Stimulated activated CD4-positive, alpha-beta T cell treated with anti-CD3 and anti-CD28 coated beads, Interleukin-1b, Interleukin-23, amount 100 ng/mL, for 4 hours (primary cell): ENCODE measurements around the gene ARHGEF37.
"Not testable (repeated sequence)": the region's sequence is repeated elsewhere in the genome, so short reads cannot be mapped to it uniquely, and the experiment has no call there.

ENCODE experiments used
- DNase-seq, 2 donors: peaks; one replicate each; pipeline ENCODE4 v3.0.0-alpha.2; 2020; ENCODE audit warnings: low read depth in 2 of 2

ARHGEF37 gene, protein sequence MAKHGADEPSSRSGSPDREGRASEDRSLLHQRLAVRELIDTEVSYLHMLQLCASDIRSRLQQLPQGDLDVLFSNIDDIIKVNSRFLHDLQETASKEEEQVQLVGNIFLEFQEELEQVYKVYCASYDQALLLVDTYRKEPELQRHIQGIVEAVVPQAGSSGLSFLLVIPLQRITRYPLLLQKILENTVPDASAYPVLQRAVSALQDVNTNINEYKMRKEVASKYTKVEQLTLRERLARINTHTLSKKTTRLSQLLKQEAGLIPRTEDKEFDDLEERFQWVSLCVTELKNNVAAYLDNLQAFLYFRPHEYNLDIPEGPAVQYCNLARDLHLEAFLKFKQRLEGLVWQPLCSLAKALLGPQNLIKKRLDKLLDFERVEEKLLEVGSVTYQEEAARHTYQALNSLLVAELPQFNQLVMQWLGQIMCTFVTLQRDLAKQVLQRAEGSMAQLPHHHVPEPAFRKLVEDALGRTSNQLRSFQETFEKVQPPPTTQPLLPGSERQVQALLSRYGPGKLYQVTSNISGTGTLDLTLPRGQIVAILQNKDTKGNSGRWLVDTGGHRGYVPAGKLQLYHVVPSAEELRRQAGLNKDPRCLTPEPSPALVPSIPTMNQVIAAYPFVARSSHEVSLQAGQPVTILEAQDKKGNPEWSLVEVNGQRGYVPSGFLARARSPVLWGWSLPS

DNA sequence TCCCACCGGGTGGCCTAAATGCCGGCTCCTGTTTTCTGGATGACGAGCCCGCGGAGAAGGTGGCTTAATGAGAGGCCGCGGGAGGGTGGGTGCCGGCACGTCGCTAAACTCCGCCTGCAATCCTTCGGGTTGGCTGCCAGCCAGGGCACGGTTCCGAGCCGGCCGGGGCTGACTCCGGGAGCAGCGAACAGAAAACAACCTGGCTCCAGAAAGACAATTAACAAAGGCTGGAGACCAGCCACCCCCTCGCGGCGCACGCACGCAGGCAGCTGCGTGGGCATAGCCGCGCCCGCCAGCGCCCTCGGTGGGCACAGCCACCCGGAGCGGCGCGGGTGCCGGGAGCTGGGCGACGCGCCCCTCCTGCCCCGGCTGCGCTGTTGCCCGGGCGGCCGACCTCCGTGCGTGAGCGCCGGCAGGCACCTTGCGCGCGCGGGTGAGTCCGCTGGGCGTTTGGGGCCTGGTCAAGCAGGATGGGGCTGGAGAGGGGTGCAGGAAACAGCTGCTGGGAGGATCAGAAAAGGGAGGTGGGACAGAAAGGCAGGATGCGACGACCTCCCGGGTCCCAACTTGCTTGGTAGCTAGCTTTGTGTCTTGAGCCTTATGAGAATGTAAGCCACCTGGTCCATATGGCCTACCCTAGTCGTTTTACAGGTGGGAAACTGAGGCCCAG lies at the start of gene ARHGEF37:
TSS of gene ARHGEF37 (plus strand) at position 307 of the 670 bp plus-strand sequence. CDS start 16,272 bp downstream, outside the sequence.
- peak; percentile 18 to 40 for DNase-seq

DNA sequence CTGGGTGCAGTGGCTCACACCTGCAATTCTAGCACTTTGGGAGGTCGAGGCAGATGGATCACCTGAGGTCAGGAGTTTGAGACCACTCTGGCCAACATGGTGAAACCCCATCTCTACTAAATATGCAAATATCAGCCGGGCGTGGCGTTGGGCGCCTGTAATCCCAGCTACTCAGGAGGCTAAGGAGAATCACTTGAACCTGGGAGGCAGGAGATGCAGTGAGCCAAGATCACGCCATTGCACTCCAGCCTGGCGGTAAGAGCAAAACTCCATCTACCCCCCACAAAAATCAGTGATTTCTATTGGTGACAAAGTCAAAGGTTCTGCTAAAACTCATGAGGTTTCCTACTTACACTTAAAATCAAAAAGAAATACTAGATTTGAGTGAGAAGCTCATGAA lies 48.9 kb upstream of the ARHGEF37 start:
- no peak for DNase-seq

DNA sequence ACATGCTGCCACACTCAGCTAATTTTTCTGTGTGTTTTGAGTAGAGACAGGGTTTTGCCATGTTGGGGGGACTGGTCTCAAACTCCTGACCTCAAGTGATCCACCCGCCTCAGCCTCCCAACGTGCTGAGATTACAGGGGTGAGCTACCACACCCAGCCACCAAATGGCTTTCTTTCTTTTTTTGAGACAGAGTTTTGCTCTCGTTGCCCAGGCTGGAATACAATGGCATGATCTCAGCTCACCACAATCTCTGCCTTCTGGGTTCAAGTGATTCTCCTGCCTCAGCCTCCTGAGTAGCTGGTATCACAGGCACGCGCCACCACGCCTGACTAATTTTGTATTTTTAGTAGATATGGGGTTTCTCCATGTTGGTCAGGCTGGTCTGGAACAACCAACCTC lies 45.5 kb upstream of the ARHGEF37 start:
- DNase-seq: not testable (repeated sequence)

DNA sequence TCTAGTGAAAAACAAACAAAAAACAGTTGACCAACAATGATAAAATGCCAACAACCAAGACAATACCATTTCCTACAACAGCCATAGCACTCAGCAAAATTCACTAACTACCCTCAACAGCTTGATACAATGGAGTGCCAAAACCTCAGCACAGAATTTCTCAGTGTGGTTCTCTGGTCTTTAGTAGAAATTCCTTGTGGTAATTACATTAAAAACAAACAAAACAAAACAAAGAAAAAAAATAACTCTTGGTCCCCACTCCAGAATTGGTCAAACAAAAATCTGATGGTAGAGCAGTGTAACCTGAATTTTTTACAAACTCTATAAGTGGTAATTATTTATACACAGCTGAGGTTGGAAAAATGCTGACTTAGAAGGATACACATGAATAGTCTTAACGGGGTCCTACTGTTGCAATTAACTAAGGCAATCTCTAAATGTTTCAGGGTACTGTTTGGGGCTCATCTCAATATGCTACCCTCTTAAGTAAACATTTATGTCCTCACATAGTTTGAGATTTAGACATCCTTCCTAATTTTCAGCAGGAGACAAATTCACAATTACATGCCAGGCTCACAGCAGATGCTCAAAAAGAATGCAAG lies 43.8 kb upstream of the ARHGEF37 start:
- DNase-seq: no peak

DNA sequence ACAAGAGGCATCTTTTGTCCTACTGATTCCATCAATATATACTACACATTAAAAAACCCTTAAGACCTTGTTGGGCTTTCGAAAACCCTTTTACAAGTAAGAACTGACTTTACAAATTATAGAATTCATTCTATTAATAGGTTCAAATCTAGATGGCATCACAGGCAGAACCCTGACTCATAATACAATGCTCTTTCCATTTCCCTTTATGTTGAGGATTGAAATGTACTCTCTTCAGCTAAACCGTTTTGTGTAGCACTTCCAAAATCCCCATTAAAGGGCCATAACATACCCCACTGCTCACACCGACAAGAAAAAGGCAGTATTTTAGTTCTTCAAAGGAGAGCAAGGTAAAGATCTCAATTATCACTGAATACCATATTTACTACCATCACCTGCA lies 41.2 kb upstream of the ARHGEF37 start:
- DNase-seq: no peak

DNA sequence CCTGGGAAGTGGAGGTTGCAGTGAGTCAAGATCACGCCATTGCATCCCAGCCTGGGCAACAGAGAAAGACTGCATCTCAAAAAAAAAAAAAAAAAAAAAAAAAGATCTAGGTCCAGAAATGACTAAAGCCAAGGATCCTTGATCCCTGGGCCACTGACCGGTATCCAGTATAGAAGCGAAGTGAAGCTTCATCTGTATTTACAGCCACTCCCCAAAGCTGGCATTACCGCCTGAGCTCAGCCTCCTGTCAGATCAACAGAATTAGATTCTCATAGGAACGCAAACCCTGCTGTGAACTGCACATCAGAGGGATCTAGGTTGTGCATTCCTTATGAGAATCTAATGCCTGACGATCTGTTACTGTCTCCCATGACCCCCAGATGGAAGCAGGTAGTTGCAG lies 39.4 kb upstream of the ARHGEF37 start:
- no peak for DNase-seq

DNA sequence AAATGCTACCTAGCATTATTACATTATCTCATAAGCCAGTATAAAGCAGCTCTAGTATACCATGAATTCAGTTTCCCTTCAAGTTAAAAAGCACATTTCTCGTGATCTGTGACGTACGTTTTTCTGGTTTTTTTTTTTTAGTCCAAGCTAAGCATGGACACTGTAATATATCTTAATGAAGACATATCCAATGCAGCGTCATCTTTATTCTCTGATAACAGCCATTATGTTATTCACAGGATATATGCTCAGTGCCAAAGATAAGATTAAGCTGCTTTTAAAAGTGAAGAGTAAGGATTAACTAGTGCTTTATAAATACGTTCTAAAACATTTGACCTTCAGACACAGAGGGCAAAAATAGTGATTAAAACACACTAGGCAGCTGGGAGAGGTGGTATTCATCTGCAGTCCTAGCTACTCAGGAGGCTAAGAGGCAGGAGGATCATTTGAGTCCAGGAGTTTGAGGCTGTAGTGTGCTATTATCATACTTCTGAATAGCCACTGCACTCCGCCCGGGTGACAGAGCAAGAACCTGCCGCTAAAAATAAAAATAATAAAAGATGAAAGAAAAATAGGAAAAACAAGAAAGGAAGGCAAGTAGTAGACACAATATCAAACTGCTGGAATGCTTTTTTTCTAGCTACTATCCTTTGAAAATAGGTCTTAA lies 37.8 kb upstream of the ARHGEF37 start:
- DNase-seq: no peak

DNA sequence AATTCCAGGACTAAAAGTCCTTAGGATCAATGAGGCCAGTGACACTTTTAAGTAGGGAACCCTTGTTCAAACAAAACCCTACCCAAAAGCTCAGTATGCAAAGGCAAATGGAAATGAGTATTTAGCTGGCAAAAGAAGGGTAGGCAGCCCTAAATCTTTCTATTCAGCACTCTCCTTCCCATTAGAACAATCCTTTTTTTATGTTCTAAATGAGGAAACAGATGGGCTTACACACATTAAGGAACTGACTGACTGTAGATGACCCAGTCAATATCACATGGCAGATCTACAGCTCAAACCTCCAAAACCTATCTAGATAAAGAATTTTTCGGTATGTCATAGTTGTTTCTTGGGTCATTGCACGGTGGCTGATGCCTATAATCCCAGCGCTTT lies 37.3 kb upstream of the ARHGEF37 start:
- no peak for DNase-seq

DNA sequence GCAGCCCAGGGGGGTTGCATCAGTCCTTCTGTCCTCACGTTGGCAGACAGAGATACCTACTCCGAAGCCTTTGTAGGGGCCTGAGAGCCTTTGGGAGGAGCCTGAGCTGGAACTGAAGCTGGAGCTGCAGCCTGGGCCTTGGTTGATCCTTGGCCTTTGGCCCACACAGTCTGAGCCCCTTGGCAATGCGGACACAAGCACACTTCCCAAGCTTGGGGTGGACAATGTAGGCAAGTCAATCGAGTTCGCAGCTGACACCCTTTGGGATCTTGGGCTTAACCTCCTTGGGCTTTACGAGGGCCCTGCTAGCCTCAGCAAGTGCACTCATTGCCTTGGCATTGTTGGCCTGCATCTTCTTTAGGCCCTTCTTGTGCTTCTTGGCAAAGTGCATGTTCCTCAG lies 36.0 kb upstream of the ARHGEF37 start:
- no peak for DNase-seq

DNA sequence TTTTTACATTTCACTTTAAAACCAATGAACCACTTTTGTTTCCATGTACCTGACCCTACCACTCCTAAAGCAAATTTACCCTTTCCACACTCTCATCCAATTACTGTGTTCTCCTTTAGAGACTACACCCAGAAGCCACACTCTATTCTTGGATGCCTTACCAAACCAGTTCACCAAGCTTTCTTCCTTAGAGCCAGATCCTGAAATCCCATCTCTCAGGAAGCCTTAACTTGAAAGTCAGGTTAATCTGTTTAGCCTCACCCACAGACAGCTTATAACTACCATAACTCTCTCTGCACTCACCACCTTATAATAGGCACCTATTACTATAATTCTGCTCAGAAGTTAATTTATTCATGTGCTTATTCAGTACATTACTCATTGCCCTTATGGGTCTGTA lies 34.3 kb upstream of the ARHGEF37 start:
- no peak for DNase-seq

DNA sequence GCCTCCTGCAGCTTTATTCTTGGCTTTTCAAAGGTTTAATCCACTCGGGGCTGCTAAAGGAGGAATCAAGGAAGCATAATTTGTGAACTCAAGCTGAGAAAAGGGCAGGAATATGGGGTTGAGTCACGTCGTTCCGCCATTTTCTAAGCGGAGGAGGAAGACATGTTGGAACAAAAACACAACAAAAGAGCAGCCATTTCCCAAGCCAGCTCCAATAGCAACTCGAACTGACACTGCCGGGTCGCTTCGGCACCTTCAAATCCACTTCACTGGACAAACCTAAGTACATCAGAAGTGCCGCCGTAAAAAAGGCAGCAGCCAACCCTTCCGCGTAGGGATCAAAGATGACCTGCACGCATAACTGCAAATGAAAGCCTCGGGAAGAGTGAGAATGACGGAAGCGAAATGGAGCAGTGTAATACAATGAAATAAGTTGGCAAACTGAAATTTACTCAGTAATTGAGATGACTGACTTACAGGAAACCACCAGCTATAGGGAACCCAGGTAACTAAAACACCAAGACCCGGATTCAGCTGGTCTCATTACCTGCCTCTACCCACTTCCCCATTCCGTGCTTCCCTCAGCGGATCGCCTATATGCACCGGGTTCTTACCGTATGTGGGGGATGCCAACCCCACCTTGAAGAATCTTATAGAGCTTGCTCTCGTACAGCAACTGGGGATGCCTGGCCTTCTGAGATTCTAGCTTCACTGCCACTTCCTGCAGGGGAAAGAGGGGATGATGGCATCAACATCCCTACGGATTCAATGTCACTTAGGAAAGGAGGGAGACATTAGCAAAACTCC lies 31.6 kb upstream of the ARHGEF37 start:
- no peak for DNase-seq

DNA sequence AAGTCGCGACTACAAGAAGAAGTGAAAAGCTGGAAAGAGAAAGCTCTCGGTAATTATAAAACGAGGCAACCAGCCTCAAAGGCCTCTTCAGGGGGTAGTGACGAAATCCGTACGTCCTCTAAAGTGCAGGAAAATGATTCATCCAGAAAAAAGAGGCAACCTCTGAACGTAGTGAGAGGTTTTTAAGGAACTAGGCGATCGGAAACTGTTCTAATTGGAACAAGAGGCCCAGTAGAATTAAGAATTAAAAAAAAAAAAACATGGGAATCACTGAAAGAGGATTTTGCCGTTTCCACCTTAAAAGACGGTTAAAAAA lies 31.1 kb upstream of the ARHGEF37 start:
- DNase-seq: no peak

DNA sequence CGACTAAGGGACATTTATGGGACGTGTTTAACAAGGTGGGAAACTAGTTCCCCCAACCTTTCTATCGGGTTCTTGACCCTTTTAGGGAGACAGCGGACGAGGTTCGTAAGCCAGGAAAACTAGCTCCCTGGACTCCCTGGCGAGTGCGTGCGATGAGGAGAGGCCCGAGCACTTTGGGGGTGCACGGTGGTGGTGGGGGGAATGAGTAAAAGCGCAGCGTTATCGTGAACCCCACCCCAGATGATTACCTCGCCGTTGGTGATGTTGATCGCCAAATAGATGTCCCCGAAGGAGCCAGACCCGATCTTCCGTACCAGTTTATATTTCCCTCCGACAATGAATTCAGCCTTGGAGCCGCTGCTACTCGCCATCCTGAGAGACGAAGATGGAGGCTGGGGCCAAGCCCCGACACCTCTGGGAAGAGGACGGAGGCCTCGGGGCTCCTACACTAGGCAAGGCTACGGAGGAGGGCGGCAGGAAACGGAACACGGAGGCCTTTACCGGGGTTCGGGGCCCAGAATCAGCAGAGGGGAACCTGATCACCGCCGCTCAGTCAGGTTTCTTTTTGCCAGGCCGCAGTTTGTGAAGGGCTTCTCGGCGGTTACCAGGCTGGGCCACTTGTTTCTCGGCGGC lies 30.6 kb upstream of the ARHGEF37 start:
- no peak for DNase-seq

DNA sequence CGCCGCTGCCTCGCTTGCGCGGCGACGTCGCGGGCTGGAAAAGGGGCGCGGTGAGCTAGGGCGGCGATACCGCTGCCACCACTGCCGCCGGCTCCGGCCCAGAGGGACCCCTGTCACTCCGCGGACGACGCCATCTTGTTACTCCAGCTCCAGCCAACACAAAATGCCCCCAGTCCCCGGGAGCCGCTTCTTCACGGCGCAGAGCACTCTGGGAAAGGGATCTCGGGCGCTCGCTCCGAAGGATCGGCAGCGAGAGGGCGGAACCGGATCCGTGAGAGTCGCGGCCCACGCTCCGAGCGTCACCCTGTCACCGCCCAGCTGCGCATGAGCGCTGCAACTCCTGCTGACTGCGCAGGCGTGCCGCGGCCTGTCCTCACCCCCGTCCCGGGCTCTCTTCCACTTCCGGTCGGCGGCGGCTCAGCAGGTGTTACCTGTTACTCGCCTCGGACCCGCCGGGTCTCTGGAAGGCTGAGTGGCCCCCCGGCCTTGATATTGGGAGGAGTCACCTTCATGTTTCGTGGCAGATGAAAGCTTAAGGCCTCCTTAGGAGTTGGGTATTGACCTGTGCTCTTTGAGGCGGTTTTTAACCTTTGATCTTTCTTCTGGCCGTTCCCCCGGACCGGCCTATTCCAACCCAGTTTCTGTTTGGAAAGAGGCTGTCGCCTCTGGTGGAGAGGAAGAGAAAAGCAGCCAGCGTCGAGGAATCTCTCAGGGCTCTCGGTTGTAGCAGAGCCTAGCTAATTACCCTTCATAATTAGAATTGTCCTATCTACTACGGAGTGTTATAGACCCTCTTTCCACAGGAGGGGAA lies 29.9 kb upstream of the ARHGEF37 start, which contains the start of gene CSNK1A1:
TSS of gene CSNK1A1 (minus strand) at position 213 of the 811 bp plus-strand sequence. CDS start 475 bp downstream, outside the sequence.
- DNase-seq: peak; percentile 98

DNA sequence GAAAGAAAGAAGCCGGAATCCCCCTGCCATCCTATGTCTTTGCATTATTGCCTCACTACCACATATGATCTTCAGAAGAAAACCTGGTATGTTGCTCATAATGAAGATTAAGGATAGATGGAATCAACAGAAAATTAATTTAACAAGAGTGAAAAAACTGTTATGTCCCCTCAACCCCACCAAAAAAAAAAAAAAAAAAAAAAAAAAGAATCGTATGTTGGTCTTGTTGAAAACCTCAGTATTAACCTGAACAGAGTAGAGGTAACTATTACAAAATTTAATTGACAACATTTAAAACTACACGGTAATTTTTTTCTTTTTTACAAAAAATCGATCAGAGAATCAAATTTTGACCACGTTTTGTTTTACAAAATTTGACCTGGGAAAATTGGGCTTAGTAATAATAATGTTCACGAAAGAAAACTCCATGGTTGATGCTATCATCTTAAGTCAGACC lies 29.2 kb upstream of the ARHGEF37 start:
- DNase-seq: no peak

DNA sequence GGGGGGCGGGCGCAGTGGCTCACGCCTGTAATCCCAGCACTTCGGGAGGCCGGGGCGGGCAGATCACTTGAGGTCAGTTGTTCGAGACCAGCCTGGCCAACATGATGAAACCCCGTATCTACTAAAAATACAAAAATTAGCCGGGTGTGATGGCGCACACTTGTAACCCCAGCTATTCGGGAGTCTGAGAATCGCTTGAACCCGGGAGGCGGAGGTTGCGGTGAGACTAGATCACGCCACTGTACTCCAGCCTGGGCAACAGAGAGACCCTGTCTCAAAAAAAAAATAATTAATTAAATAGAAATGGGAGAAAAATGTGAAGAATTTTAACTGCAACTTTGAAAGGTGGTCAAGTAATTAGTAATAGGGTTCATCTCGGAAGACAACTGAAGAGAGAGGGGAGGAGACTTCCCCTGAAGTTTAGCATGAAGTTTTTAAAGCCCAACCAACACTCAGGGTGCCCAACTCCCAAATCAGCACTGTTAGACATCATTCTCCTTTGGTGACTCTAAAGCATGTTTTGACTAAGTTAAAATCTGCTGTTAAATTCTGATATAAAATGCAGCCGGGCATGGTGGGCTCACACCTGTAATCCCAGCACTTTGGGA lies 28.6 kb upstream of the ARHGEF37 start:
- no peak for DNase-seq

DNA sequence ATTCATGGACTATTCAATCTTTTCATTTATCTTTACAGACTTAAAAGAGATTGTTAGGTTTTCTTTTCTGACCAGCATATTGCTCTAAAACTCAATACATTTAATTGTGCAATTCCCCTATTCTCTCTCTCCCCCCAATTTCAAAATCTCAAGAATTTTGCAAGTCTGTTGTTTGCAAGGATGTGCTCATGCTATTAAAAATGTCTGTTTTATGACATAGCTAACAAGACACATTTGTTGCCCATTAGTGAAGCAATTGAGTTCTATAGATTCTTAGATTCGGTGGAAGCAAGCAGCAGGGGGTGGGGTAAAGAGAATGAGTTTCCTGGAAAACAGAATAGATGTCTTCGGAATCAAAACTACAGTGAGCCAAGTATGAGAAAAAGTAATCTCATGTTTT lies 21.6 kb upstream of the ARHGEF37 start:
- DNase-seq: no peak

DNA sequence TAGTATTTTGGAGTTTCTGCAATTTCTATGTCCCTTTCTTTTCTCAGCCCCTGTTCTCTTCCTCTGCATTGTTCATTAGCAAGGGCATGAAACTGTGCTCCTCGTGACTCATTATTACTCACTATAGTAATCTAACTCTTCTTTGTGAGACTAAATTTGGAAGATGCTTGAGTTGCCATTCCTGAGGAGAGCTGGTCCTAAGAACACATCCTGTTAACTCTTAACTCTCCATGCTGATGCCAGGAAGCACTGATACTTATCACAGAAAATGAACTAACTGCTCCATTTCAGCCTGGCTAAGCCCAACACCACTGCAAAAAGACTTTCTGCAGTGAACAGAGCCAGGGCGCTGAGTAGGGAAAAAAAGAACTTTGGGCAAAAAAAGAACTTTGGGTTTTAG lies 19.4 kb upstream of the ARHGEF37 start:
- no peak for DNase-seq

DNA sequence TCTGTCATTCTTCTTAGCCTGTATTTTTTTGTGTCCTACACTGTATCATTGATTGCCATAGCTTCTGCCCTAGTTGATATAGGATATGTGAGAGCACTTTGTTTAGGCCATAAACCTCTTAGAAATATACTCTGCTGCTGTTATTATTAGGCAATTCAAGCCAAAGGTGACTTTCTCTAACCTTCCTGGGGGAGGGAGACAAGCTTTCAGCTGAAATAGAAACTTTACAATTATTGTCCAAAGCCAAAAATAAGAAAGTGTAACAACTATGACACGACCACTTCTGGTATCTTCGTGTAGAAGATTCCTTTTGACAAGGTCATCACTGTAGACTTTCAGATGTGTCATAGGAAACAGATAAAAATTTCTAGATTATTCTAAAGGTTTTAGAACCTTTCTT lies 17.8 kb upstream of the ARHGEF37 start:
- DNase-seq: no peak
